Memory B cell (primary cell): Measurements from ENCODE around the gene TRIM66.

Source experiments
- ATAC-seq: fragments of 150-1000 bp; cut with Tn5 transposase; 2 replicates; pipeline ENCODE4 v1.10.0; 2021; ENCODE audit warnings: low read depth, mild to moderate bottlenecking, moderate library complexity
- DNase-seq, 2 donors: peaks; one replicate each; pipeline ENCODE4 v3.0.0; 2022; ENCODE audit warnings: low spot score in 2 of 2
- H3K27ac Mint-ChIP-seq: one replicate; pipeline ENCODE4 v1.8.0; 2022; ENCODE audit warnings: mild to moderate bottlenecking, moderate library complexity, mixed read lengths
- H3K27me3 Mint-ChIP-seq: one replicate; pipeline ENCODE4 v1.8.0; 2022; ENCODE audit warnings: mixed read lengths
- H3K36me3 Mint-ChIP-seq: one replicate; pipeline ENCODE4 v1.8.0; 2022; ENCODE audit warnings: mild to moderate bottlenecking, mixed read lengths
- H3K4me1 Mint-ChIP-seq: one replicate; pipeline ENCODE4 v1.8.0; 2022; ENCODE audit warnings: mixed read lengths
- H3K4me3 Mint-ChIP-seq: one replicate; pipeline ENCODE4 v1.8.0; 2022; ENCODE audit warnings: mild to moderate bottlenecking, moderate library complexity, mixed read lengths
- H3K9me3 Mint-ChIP-seq: one replicate; pipeline ENCODE4 v1.8.0; 2022; ENCODE audit warnings: mixed read lengths

Gene TRIM66

GRCh38 chr11:8707541-8708191 is 25.2 kb upstream of the TRIM66 start:
- Mint-ChIP-seq H3K27ac (no peak overlapping the region), H3K9me3 (no peaks in the 10 kb centered on the region)

GRCh38 chr11:8706673-8707432 is 24.4 kb upstream of the TRIM66 start:
- H3K36me3 Mint-ChIP-seq: peaks cover 7% of the 10 kb centered on the region
- no peak overlapping the region for H3K4me3 Mint-ChIP-seq
- DNase-seq: no peak
- H3K4me1 Mint-ChIP-seq: peaks cover 6% of the 10 kb centered on the region
- ATAC-seq: no peak
- H3K27me3 Mint-ChIP-seq: peaks cover 4% of the 10 kb centered on the region
- H3K9me3 Mint-ChIP-seq: no peaks in the 10 kb centered on the region
- H3K27ac Mint-ChIP-seq: no peak overlapping the region

More at GRCh38 chr11:8707541-8708191, 25.2 kb upstream of the TRIM66 start:
- peaks cover 4% of the 10 kb centered on the region for H3K36me3 Mint-ChIP-seq
- H3K4me3 Mint-ChIP-seq: no peak overlapping the region
- DNase-seq (no peak), ATAC-seq (no peak)
- H3K4me1 Mint-ChIP-seq: peaks cover 3% of the 10 kb centered on the region
- H3K27me3 Mint-ChIP-seq: peaks cover 4% of the 10 kb centered on the region

GRCh38 chr11:8705146-8705545 is 22.7 kb upstream of the TRIM66 start:
- Mint-ChIP-seq H3K4me3 (no peak overlapping the region), H3K36me3 (peaks cover 10% of the 10 kb centered on the region), H3K27ac (no peak overlapping the region), H3K4me1 (peaks cover 11% of the 10 kb centered on the region), H3K27me3 (peaks cover 4% of the 10 kb centered on the region), H3K9me3 (no peaks in the 10 kb centered on the region)
- DNase-seq (no peak), ATAC-seq (no peak)

- no peak overlapping the region for H3K4me3 Mint-ChIP-seq
- H3K36me3 Mint-ChIP-seq: peaks cover 10% of the 10 kb centered on the region
- no peak for ATAC-seq
- no peaks in the 10 kb centered on the region for H3K9me3 Mint-ChIP-seq
- no peak for DNase-seq
- H3K27me3 Mint-ChIP-seq: peaks cover 4% of the 10 kb centered on the region
- peaks cover 16% of the 10 kb centered on the region for H3K4me1 Mint-ChIP-seq
- H3K27ac Mint-ChIP-seq: no peak overlapping the region
Observed at GRCh38 chr11:8704136-8704535, 21.7 kb upstream of the TRIM66 start.

GRCh38 chr11:8702598-8702915 is 20.1 kb upstream of the TRIM66 start:
- DNase-seq: no peak
- H3K4me3 Mint-ChIP-seq: no peak overlapping the region
- H3K27ac Mint-ChIP-seq: no peak overlapping the region
- no peaks in the 10 kb centered on the region for H3K9me3 Mint-ChIP-seq
- H3K36me3 Mint-ChIP-seq: peaks cover 10% of the 10 kb centered on the region
- H3K4me1 Mint-ChIP-seq: peaks cover 16% of the 10 kb centered on the region
- ATAC-seq: no peak
- H3K27me3 Mint-ChIP-seq: peaks cover 4% of the 10 kb centered on the region

- Mint-ChIP-seq H3K9me3 (no peaks in the 10 kb centered on the region), H3K4me3 (no peak overlapping the region), H3K36me3 (peaks cover 12% of the 10 kb centered on the region), H3K27me3 (peaks cover 4% of the 10 kb centered on the region), H3K4me1 (peaks cover 19% of the 10 kb centered on the region), H3K27ac (no peak overlapping the region)
- ATAC-seq: no peak
- DNase-seq: no peak
Observed at GRCh38 chr11:8701891-8702597, 19.6 kb upstream of the TRIM66 start.

- DNase-seq: no peak
- H3K4me1 Mint-ChIP-seq: peaks cover 18% of the 10 kb centered on the region
- no peak overlapping the region for H3K27ac Mint-ChIP-seq
- no peak overlapping the region for H3K4me3 Mint-ChIP-seq
- H3K9me3 Mint-ChIP-seq: no peaks in the 10 kb centered on the region
- no peaks in the 10 kb centered on the region for H3K27me3 Mint-ChIP-seq
- no peak for ATAC-seq
- peaks cover 11% of the 10 kb centered on the region for H3K36me3 Mint-ChIP-seq
Observed at GRCh38 chr11:8699903-8700302, 17.4 kb upstream of the TRIM66 start.

GRCh38 chr11:8698917-8699441 is 16.5 kb upstream of the TRIM66 start:
- DNase-seq (no peak), ATAC-seq (no peak)
- no peak overlapping the region for H3K27ac Mint-ChIP-seq
- H3K4me3 Mint-ChIP-seq: no peak overlapping the region
- no peaks in the 10 kb centered on the region for H3K27me3 Mint-ChIP-seq
- H3K4me1 Mint-ChIP-seq: peaks cover 18% of the 10 kb centered on the region
- no peaks in the 10 kb centered on the region for H3K9me3 Mint-ChIP-seq
- H3K36me3 Mint-ChIP-seq: peaks cover 11% of the 10 kb centered on the region

GRCh38 chr11:8698379-8698851 is 15.9 kb upstream of the TRIM66 start:
- Mint-ChIP-seq H3K27me3 (no peaks in the 10 kb centered on the region), H3K36me3 (peaks cover 11% of the 10 kb centered on the region), H3K4me1 (peaks cover 18% of the 10 kb centered on the region), H3K9me3 (no peaks in the 10 kb centered on the region), H3K27ac (no peak overlapping the region), H3K4me3 (no peak overlapping the region)
- DNase-seq (no peak), ATAC-seq (no peak)

- no peak overlapping the region for H3K4me3 Mint-ChIP-seq
- H3K4me1 Mint-ChIP-seq: peaks cover 17% of the 10 kb centered on the region
- no peaks in the 10 kb centered on the region for H3K9me3 Mint-ChIP-seq
- DNase-seq (no peak), ATAC-seq (no peak)
- no peak overlapping the region for H3K27ac Mint-ChIP-seq
- peaks cover 9% of the 10 kb centered on the region for H3K36me3 Mint-ChIP-seq
- H3K27me3 Mint-ChIP-seq: no peaks in the 10 kb centered on the region
Observed at GRCh38 chr11:8697054-8697453, 14.6 kb upstream of the TRIM66 start.

- no peaks in the 10 kb centered on the region for H3K27me3 Mint-ChIP-seq
- no peak for ATAC-seq
- H3K4me1 Mint-ChIP-seq: peaks cover 14% of the 10 kb centered on the region
- H3K9me3 Mint-ChIP-seq: peaks cover 2% of the 10 kb centered on the region
- H3K4me3 Mint-ChIP-seq: no peak overlapping the region
- peaks cover 7% of the 10 kb centered on the region for H3K36me3 Mint-ChIP-seq
- H3K27ac Mint-ChIP-seq: no peak overlapping the region
- no peak for DNase-seq
Observed at GRCh38 chr11:8694137-8694536, 11.7 kb upstream of the TRIM66 start.

GRCh38 chr11:8693555-8693954 is 11.1 kb upstream of the TRIM66 start:
- ATAC-seq (no peak), DNase-seq (no peak)
- no peaks in the 10 kb centered on the region for H3K27me3 Mint-ChIP-seq
- H3K36me3 Mint-ChIP-seq: peaks cover 7% of the 10 kb centered on the region
- peaks cover 2% of the 10 kb centered on the region for H3K9me3 Mint-ChIP-seq
- no peak overlapping the region for H3K27ac Mint-ChIP-seq
- peaks cover 14% of the 10 kb centered on the region for H3K4me1 Mint-ChIP-seq
- H3K4me3 Mint-ChIP-seq: no peak overlapping the region

- H3K36me3 Mint-ChIP-seq: peaks cover 7% of the 10 kb centered on the region
- peaks cover 2% of the 10 kb centered on the region for H3K9me3 Mint-ChIP-seq
- peaks cover 15% of the 10 kb centered on the region for H3K4me1 Mint-ChIP-seq
- no peak overlapping the region for H3K27ac Mint-ChIP-seq
- H3K4me3 Mint-ChIP-seq: no peak overlapping the region
- H3K27me3 Mint-ChIP-seq: no peaks in the 10 kb centered on the region
- ATAC-seq: no peak
- DNase-seq: no peak
Observed at GRCh38 chr11:8693010-8693551, 10.6 kb upstream of the TRIM66 start.

GRCh38 chr11:8692417-8692816 is 10.0 kb upstream of the TRIM66 start:
- Mint-ChIP-seq H3K4me3 (no peak overlapping the region), H3K9me3 (peaks cover 2% of the 10 kb centered on the region), H3K27ac (no peak overlapping the region), H3K27me3 (no peaks in the 10 kb centered on the region), H3K36me3 (peaks cover 6% of the 10 kb centered on the region), H3K4me1 (peaks cover 19% of the 10 kb centered on the region)
- DNase-seq (no peak), ATAC-seq (no peak)
